ENCODE data around the gene THAP4.

DNA sequence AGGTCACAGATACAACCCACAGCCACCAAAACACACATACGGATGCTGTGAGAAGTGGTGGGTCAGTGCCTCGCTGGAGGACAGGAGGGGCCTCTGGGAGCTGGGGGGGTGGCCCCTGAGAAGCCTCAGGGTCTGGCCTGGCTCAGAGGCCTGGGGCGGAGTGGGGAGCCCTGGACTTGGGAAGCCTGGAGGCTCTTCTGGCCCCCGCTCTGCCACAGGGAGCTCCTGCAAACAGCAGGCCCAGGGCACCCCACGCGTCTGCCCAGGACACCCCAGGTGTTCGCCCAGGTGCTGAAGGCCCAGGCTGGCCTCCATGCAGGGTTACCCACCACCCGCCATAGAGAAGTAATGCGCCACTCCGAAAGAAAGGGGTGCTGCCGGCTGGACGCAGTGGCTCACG, 25.9 kb downstream of the THAP4 start:
- TF ChIP-seq EZH2 (optimal IDR thresholded peaks at IDR 0.05; ENCODE audit: low read depth, low read length) = no peak
- TF ChIP-seq, protein P1, sequence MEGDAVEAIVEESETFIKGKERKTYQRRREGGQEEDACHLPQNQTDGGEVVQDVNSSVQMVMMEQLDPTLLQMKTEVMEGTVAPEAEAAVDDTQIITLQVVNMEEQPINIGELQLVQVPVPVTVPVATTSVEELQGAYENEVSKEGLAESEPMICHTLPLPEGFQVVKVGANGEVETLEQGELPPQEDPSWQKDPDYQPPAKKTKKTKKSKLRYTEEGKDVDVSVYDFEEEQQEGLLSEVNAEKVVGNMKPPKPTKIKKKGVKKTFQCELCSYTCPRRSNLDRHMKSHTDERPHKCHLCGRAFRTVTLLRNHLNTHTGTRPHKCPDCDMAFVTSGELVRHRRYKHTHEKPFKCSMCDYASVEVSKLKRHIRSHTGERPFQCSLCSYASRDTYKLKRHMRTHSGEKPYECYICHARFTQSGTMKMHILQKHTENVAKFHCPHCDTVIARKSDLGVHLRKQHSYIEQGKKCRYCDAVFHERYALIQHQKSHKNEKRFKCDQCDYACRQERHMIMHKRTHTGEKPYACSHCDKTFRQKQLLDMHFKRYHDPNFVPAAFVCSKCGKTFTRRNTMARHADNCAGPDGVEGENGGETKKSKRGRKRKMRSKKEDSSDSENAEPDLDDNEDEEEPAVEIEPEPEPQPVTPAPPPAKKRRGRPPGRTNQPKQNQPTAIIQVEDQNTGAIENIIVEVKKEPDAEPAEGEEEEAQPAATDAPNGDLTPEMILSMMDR (IDR thresholded peaks at IDR 0.05; ENCODE audit: low read length) = no peak

All from MM.1S (cell line).